Measurements from ENCODE around the gene CLCNKB.
"Not testable (repeated sequence)": the region's sequence is repeated elsewhere in the genome, so short reads cannot be mapped to it uniquely, and the experiment has no call there.

Gene CLCNKB

GRCh38 chr1:16036461-16036860 lies 7.1 kb upstream of the CLCNKB start:
- DNase-seq = not testable (repeated sequence)

GRCh38 chr1:16038620-16038912 lies 5.0 kb upstream of the CLCNKB start:
- DNase-seq = no peak

- not testable (repeated sequence) for DNase-seq
Measured at GRCh38 chr1:16039871-16040270, 3.7 kb upstream of the CLCNKB start.

- no peak for DNase-seq
Measured at GRCh38 chr1:16041200-16041599, 2.4 kb upstream of the CLCNKB start.

GRCh38 chr1:16042096-16042495 lies 1.5 kb upstream of the CLCNKB start:
- DNase-seq = no peak

- DNase-seq = not testable (repeated sequence)
Measured at GRCh38 chr1:16042654-16043053, 928 bp upstream of the CLCNKB start.

GRCh38 chr1:16043950-16044349 lies 368 bp downstream of the CLCNKB start:
- DNase-seq = no peak

- no peak for DNase-seq
Measured at GRCh38 chr1:16046842-16047241, 3.3 kb downstream of the CLCNKB start.

GRCh38 chr1:16047791-16048475 lies 4.4 kb downstream of the CLCNKB start:
- no peak for DNase-seq

- peak; percentile 15 to 41 for DNase-seq
Measured at GRCh38 chr1:16048573-16049189, 5.1 kb downstream of the CLCNKB start.

GRCh38 chr1:16050328-16050727 lies 6.7 kb downstream of the CLCNKB start:
- DNase-seq = no peak

- no peak for DNase-seq
Measured at GRCh38 chr1:16051039-16051438, 7.5 kb downstream of the CLCNKB start.

- not testable (repeated sequence) for DNase-seq
Measured at GRCh38 chr1:16051949-16052348, 8.4 kb downstream of the CLCNKB start.

GRCh38 chr1:16053781-16054502 lies 10.4 kb downstream of the CLCNKB start:
- no peak for DNase-seq

GRCh38 chr1:16054598-16055540 lies 11.3 kb downstream of the CLCNKB start:
- DNase-seq = no peak

- DNase-seq = peak; percentile 67 to 90
Measured at GRCh38 chr1:16055613-16056520, 12.3 kb downstream of the CLCNKB start.

- not testable (repeated sequence) for DNase-seq
Measured at GRCh38 chr1:16056521-16056912, 12.9 kb downstream of the CLCNKB start.

- DNase-seq = not testable (repeated sequence)
Measured at GRCh38 chr1:16057314-16057915, 13.8 kb downstream of the CLCNKB start.

- not testable (repeated sequence) for DNase-seq
Measured at GRCh38 chr1:16058394-16059120, 15.0 kb downstream of the CLCNKB start.

GRCh38 chr1:16061266-16061665 lies 17.7 kb downstream of the CLCNKB start:
- DNase-seq = no peak

All from activated CD4-positive, alpha-beta T cell treated with anti-CD3 and anti-CD28 coated beads for 4 hours (primary cell).